ES-I3 (cell line): ENCODE results near the gene SPECC1.
"Not testable (repeated sequence)": the region's sequence is repeated elsewhere in the genome, so short reads cannot be mapped to it uniquely, and the experiment has no call there.

Experiments
- H3K36me3 ChIP-seq: 2 replicates; pipeline ENCODE4 v1.6.1; 2013; ENCODE audit warnings: mild to moderate bottlenecking, low read length, control low read depth, moderate library complexity; ENCODE audit not compliant: insufficient read depth
- H3K4me1 ChIP-seq: 2 replicates; pipeline ENCODE4 v1.6.1; 2013; ENCODE audit warnings: mild to moderate bottlenecking, control low read depth, low read length; ENCODE audit not compliant: insufficient read depth
- H3K9ac ChIP-seq: 2 replicates; pipeline ENCODE4 v1.6.1; 2013; ENCODE audit warnings: low read depth, mild to moderate bottlenecking, low read length, moderate library complexity
- H3K9me3 ChIP-seq: 2 replicates; pipeline ENCODE4 v1.6.1; 2013; ENCODE audit warnings: mild to moderate bottlenecking, low read length, moderate library complexity; ENCODE audit not compliant: control insufficient read depth, insufficient read depth

Gene SPECC1

GRCh38 chr17:19992803-19993713, 16.1 kb upstream of the SPECC1 start:
- peak overlapping the region; percentile 37; the same call in 1 of the 2 replicates for H3K9ac ChIP-seq
- no peaks in the 10 kb centered on the region for H3K36me3 ChIP-seq
- no peaks in the 10 kb centered on the region for H3K4me1 ChIP-seq
- H3K9me3 ChIP-seq: no peaks in the 10 kb centered on the region

- Histone ChIP-seq H3K4me1 (no peaks in the 10 kb centered on the region), H3K36me3 (no peaks in the 10 kb centered on the region), H3K9me3 (no peaks in the 10 kb centered on the region), H3K9ac (no peak overlapping the region)
Observed at GRCh38 chr17:19996086-19996485, 13.1 kb upstream of the SPECC1 start.

- Histone ChIP-seq H3K36me3 (no peaks in the 10 kb centered on the region), H3K4me1 (no peaks in the 10 kb centered on the region), H3K9ac (no peak overlapping the region), H3K9me3 (no peaks in the 10 kb centered on the region)
Observed at GRCh38 chr17:19996502-19996901, 12.7 kb upstream of the SPECC1 start.

- no peaks in the 10 kb centered on the region for H3K9me3 ChIP-seq
- no peaks in the 10 kb centered on the region for H3K36me3 ChIP-seq
- H3K4me1 ChIP-seq: no peaks in the 10 kb centered on the region
- peak overlapping the region; percentile 78 for H3K9ac ChIP-seq
Observed at GRCh38 chr17:20008242-20009051, 712 bp upstream of the SPECC1 start.

- no peaks in the 10 kb centered on the region for H3K36me3 ChIP-seq
- H3K4me1 ChIP-seq: no peaks in the 10 kb centered on the region
- no peaks in the 10 kb centered on the region for H3K9me3 ChIP-seq
- peak overlapping the region; percentile 78 for H3K9ac ChIP-seq
Observed at GRCh38 chr17:20009052-20009301, 182 bp upstream of the SPECC1 start.

- Histone ChIP-seq H3K4me1 (no peaks in the 10 kb centered on the region), H3K9ac (peak overlapping the region; percentile 78; the same call in 1 of the 2 replicates), H3K9me3 (no peaks in the 10 kb centered on the region), H3K36me3 (no peaks in the 10 kb centered on the region)
Observed at GRCh38 chr17:20010099-20010863, 1.1 kb downstream of the SPECC1 start.

GRCh38 chr17:20010936-20011335, 1.8 kb downstream of the SPECC1 start:
- Histone ChIP-seq H3K9ac (no peak overlapping the region), H3K9me3 (no peaks in the 10 kb centered on the region), H3K36me3 (no peaks in the 10 kb centered on the region), H3K4me1 (no peaks in the 10 kb centered on the region)

- H3K36me3 ChIP-seq: no peaks in the 10 kb centered on the region
Observed at GRCh38 chr17:20012017-20012536, 2.9 kb downstream of the SPECC1 start.

GRCh38 chr17:20016475-20016992, 7.4 kb downstream of the SPECC1 start:
- H3K36me3 ChIP-seq, H3K4me1 ChIP-seq, H3K9ac ChIP-seq, H3K9me3 ChIP-seq: not testable (repeated sequence)

More at GRCh38 chr17:20012017-20012536, 2.9 kb downstream of the SPECC1 start:
- Histone ChIP-seq H3K9me3 (peaks cover 3% of the 10 kb centered on the region; the same call in 1 of the 2 replicates), H3K4me1 (no peaks in the 10 kb centered on the region), H3K9ac (no peak overlapping the region)

GRCh38 chr17:20022701-20023100, 13.5 kb downstream of the SPECC1 start:
- H3K4me1 ChIP-seq: no peaks in the 10 kb centered on the region
- no peak overlapping the region for H3K9ac ChIP-seq
- H3K9me3 ChIP-seq: no peaks in the 10 kb centered on the region
- H3K36me3 ChIP-seq: no peaks in the 10 kb centered on the region

- no peaks in the 10 kb centered on the region for H3K36me3 ChIP-seq
- H3K9ac ChIP-seq: no peak overlapping the region
- no peaks in the 10 kb centered on the region for H3K4me1 ChIP-seq
- H3K9me3 ChIP-seq: no peaks in the 10 kb centered on the region
Observed at GRCh38 chr17:20026960-20027359, 17.8 kb downstream of the SPECC1 start.

- Histone ChIP-seq H3K4me1 (no peaks in the 10 kb centered on the region), H3K9me3 (no peaks in the 10 kb centered on the region), H3K36me3 (no peaks in the 10 kb centered on the region), H3K9ac (no peak overlapping the region)
Observed at GRCh38 chr17:20028443-20028842, 19.3 kb downstream of the SPECC1 start.

GRCh38 chr17:20032636-20033035, 23.5 kb downstream of the SPECC1 start:
- Histone ChIP-seq H3K36me3 (no peaks in the 10 kb centered on the region), H3K4me1 (no peaks in the 10 kb centered on the region)

GRCh38 chr17:20033415-20033814, 24.3 kb downstream of the SPECC1 start:
- Histone ChIP-seq H3K9me3 (no peaks in the 10 kb centered on the region), H3K9ac (no peak overlapping the region), H3K36me3 (no peaks in the 10 kb centered on the region), H3K4me1 (no peaks in the 10 kb centered on the region)

More at GRCh38 chr17:20032636-20033035, 23.5 kb downstream of the SPECC1 start:
- Histone ChIP-seq H3K9me3 (no peaks in the 10 kb centered on the region), H3K9ac (no peak overlapping the region)
